Esophagus (tissue), 2 donors: Measurements from ENCODE around the gene NIT1. TPM values are rescaled to one million over a fixed set of nuclear protein-coding genes. Genes with fewer than 3 reads are reported as not detected.
A peak's percentile ranks its signal among the peaks of the same experiment; 100 is the strongest.
"Not testable (repeated sequence)": the region's sequence is repeated elsewhere in the genome, so short reads cannot be mapped to it uniquely, and the experiment has no call there.

ENCODE experiments used
- H3K27ac ChIP-seq, 2 donors: one replicate each; pipeline ENCODE4 v1.5.1; 2013; ENCODE audit warnings: low read depth in 2 of 2, mild to moderate bottlenecking in 2 of 2, inconsistent platforms in 1 of 2, low read length in 1 of 2, moderate library complexity in 1 of 2
- H3K27me3 ChIP-seq, 2 donors: one replicate each; pipeline ENCODE4 v1.6.1; 2013; ENCODE audit warnings: low read length in 2 of 2, control low read depth in 1 of 2, mild to moderate bottlenecking in 1 of 2; ENCODE audit not compliant: insufficient read depth in 2 of 2, control insufficient read depth in 1 of 2
- H3K36me3 ChIP-seq, 2 donors: one replicate each; pipeline ENCODE4 v1.6.1; 2013; ENCODE audit warnings: low read length in 1 of 2; ENCODE audit not compliant: control insufficient read depth in 2 of 2, insufficient read depth in 2 of 2
- H3K4me1 ChIP-seq, 2 donors: one replicate each; pipeline ENCODE4 v1.6.1; 2013; ENCODE audit warnings: low read length in 1 of 2; ENCODE audit not compliant: control insufficient read depth in 2 of 2, insufficient read depth in 2 of 2
- H3K4me3 ChIP-seq, 2 donors: one replicate each; pipeline ENCODE4 v1.5.1; 2013; ENCODE audit warnings: low read length in 2 of 2, mild to moderate bottlenecking in 2 of 2, low read depth in 1 of 2, moderate library complexity in 1 of 2
- H3K9me3 ChIP-seq, 2 donors: one replicate each; pipeline ENCODE4 v1.6.1; 2013; ENCODE audit warnings: mild to moderate bottlenecking in 2 of 2, low read depth in 1 of 2, low read length in 1 of 2, moderate library complexity in 1 of 2; ENCODE audit not compliant: control insufficient read depth in 2 of 2, insufficient read depth in 1 of 2
- WGBS, 2 donors: extraction: QIAGEN DNeasy Blood & Tissue Kit; methylation state at CpG; one replicate each; pipeline ENCODE4 v1.1.7; 2013; 5-methylcytosine and 5-hydroxymethylcytosine counted together
- polyA plus RNA-seq, 2 donors: library from polyadenylated mRNA; stranded (reverse); fragments of 200-250 nt; gene quantifications; one replicate each; pipeline ENCODE4 v1.2.3, GENCODE V29; 2013
- donor health status: healthy with polysubstance abuse.
- donor health status: Bipolar disorder and iron deficiency.

The NIT1 gene
- polyA plus RNA-seq, 2 donors: 28.0 to 28.5 TPM

GRCh38 chr1:161106431-161106830 is 11.5 kb upstream of the NIT1 start:
- Histone ChIP-seq H3K9me3 (no peaks in the 10 kb centered on the region), H3K4me1 (no peaks in the 10 kb centered on the region), H3K27me3 (no peaks in the 10 kb centered on the region), H3K27ac (no peak overlapping the region), H3K4me3 (no peak overlapping the region), H3K36me3 (peaks cover 0 to 5% of the 10 kb centered on the region in 2 donors)
- WGBS, 2 donors: 89 to 99% methylated on average over 1 of the region's 1 CpG

GRCh38 chr1:161111117-161111516 is 6.8 kb upstream of the NIT1 start:
- H3K4me1 ChIP-seq: no peaks in the 10 kb centered on the region
- H3K36me3 ChIP-seq: no peaks in the 10 kb centered on the region
- H3K9me3 ChIP-seq: no peaks in the 10 kb centered on the region
- no peak overlapping the region for H3K27ac ChIP-seq
- H3K27me3 ChIP-seq: no peaks in the 10 kb centered on the region
- no peak overlapping the region for H3K4me3 ChIP-seq
- WGBS, 2 donors: 94 to 97% methylated on average over 3 of the region's 3 CpGs

GRCh38 chr1:161111527-161111926 is 6.4 kb upstream of the NIT1 start:
- no peaks in the 10 kb centered on the region for H3K4me1 ChIP-seq
- H3K4me3 ChIP-seq: no peak overlapping the region
- H3K27me3 ChIP-seq: no peaks in the 10 kb centered on the region
- 83 to 84% methylated on average over 2 of the region's 2 CpGs for WGBS, 2 donors
- H3K9me3 ChIP-seq: no peaks in the 10 kb centered on the region
- no peak overlapping the region for H3K27ac ChIP-seq
- H3K36me3 ChIP-seq: no peaks in the 10 kb centered on the region

- no peaks in the 10 kb centered on the region for H3K27me3 ChIP-seq
- WGBS, 2 donors: 87 to 95% methylated on average over 1 of the region's 1 CpG
- H3K4me3 ChIP-seq: no peak overlapping the region
- H3K27ac ChIP-seq: no peak overlapping the region
- no peaks in the 10 kb centered on the region for H3K36me3 ChIP-seq
- H3K4me1 ChIP-seq: peaks cover under 1 to 4% of the 10 kb centered on the region in 2 donors
- H3K9me3 ChIP-seq: no peaks in the 10 kb centered on the region
Measured at GRCh38 chr1:161113915-161114314, 4.0 kb upstream of the NIT1 start.

- no peaks in the 10 kb centered on the region for H3K9me3 ChIP-seq
- H3K36me3 ChIP-seq: no peaks in the 10 kb centered on the region
- peaks cover 2 to 10% of the 10 kb centered on the region in 2 donors for H3K4me1 ChIP-seq
- H3K27me3 ChIP-seq: no peaks in the 10 kb centered on the region
- no peak overlapping the region for H3K27ac ChIP-seq
- whole genome bisulfite sequencing, 2 donors: 76 to 81% methylated on average over 2 of the region's 2 CpGs
- no peak overlapping the region for H3K4me3 ChIP-seq
Measured at GRCh38 chr1:161114556-161114955, 3.3 kb upstream of the NIT1 start.

- peak overlapping the region in 1 of 2 donors; percentile 47 for H3K27ac ChIP-seq
- no peaks in the 10 kb centered on the region for H3K27me3 ChIP-seq
- WGBS, 2 donors: 65 to 70% methylated on average over 12 of the region's 12 CpGs
- H3K4me3 ChIP-seq: no peak overlapping the region
- peaks cover under 1 to 3% of the 10 kb centered on the region in 2 donors for H3K36me3 ChIP-seq
- H3K4me1 ChIP-seq: peaks cover 2 to 10% of the 10 kb centered on the region in 2 donors
- no peaks in the 10 kb centered on the region for H3K9me3 ChIP-seq
Measured at GRCh38 chr1:161115132-161115711, 2.7 kb upstream of the NIT1 start.

- whole genome bisulfite sequencing, 2 donors: 88 to 90% methylated on average over 6 of the region's 6 CpGs
- peaks cover 2 to 12% of the 10 kb centered on the region in 2 donors for H3K4me1 ChIP-seq
- not testable (repeated sequence) for H3K27ac ChIP-seq, H3K9me3 ChIP-seq, H3K36me3 ChIP-seq, H3K27me3 ChIP-seq, H3K4me3 ChIP-seq
Measured at GRCh38 chr1:161115961-161116360, 1.9 kb upstream of the NIT1 start.

- Histone ChIP-seq H3K27me3 (no peaks in the 10 kb centered on the region), H3K4me1 (peaks cover 2 to 12% of the 10 kb centered on the region in 2 donors), H3K9me3 (peaks cover 0 to 1% of the 10 kb centered on the region in 2 donors), H3K4me3 (peak overlapping the region; percentile 96 to 100), H3K27ac (peak overlapping the region; percentile 92 to 99), H3K36me3 (peaks cover 17 to 29% of the 10 kb centered on the region in 2 donors)
- WGBS, 2 donors: 28 to 31% methylated on average over 10 of the region's 10 CpGs
Measured at GRCh38 chr1:161119092-161119903, 1.4 kb downstream of the NIT1 start.

GRCh38 chr1:161121042-161121650 is 3.2 kb downstream of the NIT1 start:
- 89 to 94% methylated on average over 3 of the region's 3 CpGs for WGBS, 2 donors
- Histone ChIP-seq H3K4me1 (peaks cover 2 to 12% of the 10 kb centered on the region in 2 donors), H3K27ac (no peak overlapping the region), H3K27me3 (no peaks in the 10 kb centered on the region), H3K9me3 (peaks cover 0 to 1% of the 10 kb centered on the region in 2 donors), H3K4me3 (no peak overlapping the region), H3K36me3 (peaks cover 21 to 30% of the 10 kb centered on the region in 2 donors)
